Femur (tissue), 1 donor: Measurements from ENCODE around the gene ADAMTS13.
A peak's percentile ranks its signal among the peaks of the same experiment; 100 is the strongest.

ENCODE experiments used
- DNase-seq: peaks from one replicate; pipeline ENCODE4 v3.0.0-alpha.2; 2017

ADAMTS13 gene

GRCh38 chr9:133456409-133456808 is 34.2 kb downstream of the ADAMTS13 start:
- DNase-seq: no peak

- no peak for DNase-seq
These were observed 35.1 kb downstream of the ADAMTS13 start for GRCh38 chr9:133457233-133457632.

- no peak for DNase-seq
These were observed 35.6 kb downstream of the ADAMTS13 start for GRCh38 chr9:133457748-133458147.

- no peak for DNase-seq
These were observed 36.6 kb downstream of the ADAMTS13 start for GRCh38 chr9:133458643-133459312.

- peak; percentile 95 for DNase-seq
These were observed 37.6 kb downstream of the ADAMTS13 start, which contains the start of gene CACFD1 for GRCh38 chr9:133459476-133460404. TSS of gene CACFD1 (plus strand) at chr9:133459978. CDS start at chr9:133460067, 89 bp downstream.

GRCh38 chr9:133460405-133461175 is 38.4 kb downstream of the ADAMTS13 start:
- peak; percentile 75 for DNase-seq

- DNase-seq: no peak
These were observed 39.8 kb downstream of the ADAMTS13 start for GRCh38 chr9:133461975-133462374.

GRCh38 chr9:133463234-133463863 is 41.2 kb downstream of the ADAMTS13 start:
- no peak for DNase-seq

- no peak for DNase-seq
These were observed 41.9 kb downstream of the ADAMTS13 start for GRCh38 chr9:133463864-133464615.

GRCh38 chr9:133464638-133465037 is 42.5 kb downstream of the ADAMTS13 start:
- no peak for DNase-seq

GRCh38 chr9:133465984-133466383 is 43.8 kb downstream of the ADAMTS13 start:
- DNase-seq: no peak

- DNase-seq: no peak
These were observed 44.9 kb downstream of the ADAMTS13 start for GRCh38 chr9:133467101-133467500.

- no peak for DNase-seq
These were observed 46.2 kb downstream of the ADAMTS13 start for GRCh38 chr9:133468374-133468773.

GRCh38 chr9:133468777-133469421 is 46.7 kb downstream of the ADAMTS13 start:
- no peak for DNase-seq

GRCh38 chr9:133470427-133470924 is 48.3 kb downstream of the ADAMTS13 start:
- DNase-seq: no peak

- DNase-seq: no peak
These were observed 48.8 kb downstream of the ADAMTS13 start for GRCh38 chr9:133470988-133471387.

GRCh38 chr9:133471551-133472276 is 49.5 kb downstream of the ADAMTS13 start:
- DNase-seq: no peak

- no peak for DNase-seq
These were observed 50.1 kb downstream of the ADAMTS13 start for GRCh38 chr9:133472277-133472645.

- no peak for DNase-seq
These were observed 50.7 kb downstream of the ADAMTS13 start for GRCh38 chr9:133472753-133473378.

- DNase-seq: no peak
These were observed 51.6 kb downstream of the ADAMTS13 start for GRCh38 chr9:133473743-133474142.
